K562 (cell line): ENCODE data around the gene FOS. TPM values are rescaled to one million over a fixed set of nuclear protein-coding genes. Genes with fewer than 3 reads are reported as not detected.

ENCODE experiments used
- ATAC-seq: fragments of 200-7000 bp; cut with Tn5 transposase; 3 replicates; pipeline ENCODE4 v1.9.1; 2020; ENCODE audit warnings: moderate library complexity
- BruUV-seq: library from RNA; stranded (reverse); fragments of 400-500 nt; replicated peaks from 2 replicates; lab custom pipeline; 2021; lab: Mats Ljungman, UMichigan
- CTCF ChIA-PET: fragments of 300-600 bp; formaldehyde crosslinking; extraction: SDS; loops from one replicate; lab custom pipeline; 2021; ENCODE audit warnings: low intra/inter-chr PET ratio; lab: Yijun Ruan, JAX
- POLR2A ChIA-PET: fragments of 300-600, 350-650 bp; sonication (Branson Sonifier 250); formaldehyde crosslinking; extraction: SDS; loops from one replicate; lab custom pipeline; 2021; ENCODE audit warnings: antibody characterized with exemption, inconsistent platforms; lab: Yijun Ruan, JAX
- DNase-seq, 4 experiments: peaks; one replicate each; pipeline versions ENCODE4 v3.0.0 to v3.0.0-alpha.2; 2011 to 2018; ENCODE audit warnings: low spot score in 3 of 4, mixed read lengths in 3 of 4; ENCODE audit errors: extremely low read depth in 1 of 4
- FAIRE-seq: peaks from 2 replicates; lab custom pipeline; 2011; peaks lifted over from hg19 to GRCh38; lab: Jason Lieb, UNC
- H2AFZ ChIP-seq: 2 replicates; pipeline ENCODE4 v1.6.0; 2011; ENCODE audit warnings: low read depth, low read length, control low read depth, inconsistent platforms
- H3K27ac ChIP-seq: fragments of 200-600 bp; 3 replicates; pipeline ENCODE4 v1.8.0; 2011; ENCODE audit warnings: low read depth, mild to moderate bottlenecking, control low read depth, inconsistent platforms, low read length, moderate library complexity, mixed read lengths; ENCODE audit errors: extremely low read depth
- H3K27me3 ChIP-seq, 2 experiments: fragments of 300-600 bp in 1 of 2; 2 replicates in 1 of 2; 3 replicates in 1 of 2; pipeline versions ENCODE4 v1.6.0 to v1.8.0; 2011; ENCODE audit warnings: inconsistent platforms in 2 of 2, low read length in 2 of 2, mild to moderate bottlenecking in 1 of 2, mixed read lengths in 1 of 2, moderate library complexity in 1 of 2; ENCODE audit not compliant: control insufficient read depth in 2 of 2, insufficient read depth in 2 of 2
- H3K36me3 ChIP-seq: fragments of 300-600 bp; 3 replicates; pipeline ENCODE4 v1.8.0; 2011; ENCODE audit warnings: mild to moderate bottlenecking, low read length, inconsistent platforms; ENCODE audit not compliant: control insufficient read depth, insufficient read depth
- H3K4me1 ChIP-seq, 2 experiments: fragments of 200-600 bp in 1 of 2; replicated peaks in 1 of 2; 2 replicates in 1 of 2; 3 replicates in 1 of 2; pipeline versions ENCODE4 v1.5.1 to v1.8.0; 2011; ENCODE audit warnings: inconsistent platforms in 2 of 2, low read length in 2 of 2, mild to moderate bottlenecking in 1 of 2, mixed read lengths in 1 of 2, moderate library complexity in 1 of 2; ENCODE audit not compliant: control insufficient read depth in 2 of 2, insufficient read depth in 2 of 2
- H3K4me2 ChIP-seq: 2 replicates; pipeline ENCODE4 v1.6.1; 2011; ENCODE audit warnings: low read length, control low read depth, inconsistent platforms, mixed read lengths; ENCODE audit not compliant: insufficient read depth
- H3K4me3 ChIP-seq: fragments of 200-600 bp; sonication (generic), shearing (Covaris generic); 2 replicates; pipeline ENCODE4 v1.5.1; 2016; ENCODE audit warnings: control low read depth, inconsistent platforms
- H3K79me2 ChIP-seq: fragments of 200-600 bp; 3 replicates; pipeline ENCODE4 v1.8.0; 2011; ENCODE audit warnings: low read length, inconsistent platforms; ENCODE audit not compliant: control insufficient read depth, insufficient read depth
- H3K9ac ChIP-seq, 2 experiments: 2 replicates each; pipeline versions ENCODE4 v1.6.0 to v1.6.1; 2011; ENCODE audit warnings: low read depth in 2 of 2, low read length in 2 of 2, control low read depth in 1 of 2, inconsistent platforms in 1 of 2, mild to moderate bottlenecking in 1 of 2, mixed read lengths in 1 of 2; ENCODE audit not compliant: insufficient read depth in 1 of 2
- H3K9me1 ChIP-seq: one replicate; pipeline ENCODE4 v1.6.0; 2011; ENCODE audit warnings: inconsistent platforms, mild to moderate bottlenecking, low read length, moderate library complexity; ENCODE audit not compliant: control insufficient read depth, insufficient read depth
- H3K9me3 ChIP-seq: replicated peaks from 2 replicates; pipeline ENCODE4 v1.5.1; 2011; ENCODE audit warnings: low read depth, low read length, inconsistent platforms; ENCODE audit not compliant: control insufficient read depth, insufficient read depth
- H4K20me1 ChIP-seq: replicated peaks from 2 replicates; pipeline ENCODE4 v1.6.1; 2011; ENCODE audit warnings: low read length, inconsistent platforms, mixed read lengths; ENCODE audit not compliant: control insufficient read depth, insufficient read depth
- ADNP ChIP-seq: fragments of 200-800 bp; sonication (Bioruptor generic); IDR thresholded peaks from 2 replicates; pipeline ENCODE4 v1.6.1; 2016; ENCODE audit warnings: missing genetic modification characterization, missing compliant biosample characterization
- BCOR ChIP-seq: fragments of 450-650 bp; IDR thresholded peaks from 2 replicates; pipeline ENCODE4 v1.6.1; 2016
- CLOCK ChIP-seq: fragments of 250-450 bp; sonication (Bioruptor Pico); IDR thresholded peaks from 2 replicates; pipeline ENCODE4 v1.4.0; 2020; ENCODE audit warnings: mild to moderate bottlenecking, moderate library complexity, borderline replicate concordance
- DACH1 ChIP-seq: fragments of 450-650 bp; IDR thresholded peaks from 2 replicates; pipeline ENCODE4 v1.6.1; 2018; ENCODE audit not compliant: partially characterized antibody
- RBM22 ChIP-seq: fragments of 200-400 bp; formaldehyde crosslinking; IDR thresholded peaks from 2 replicates; pipeline ENCODE4 v1.6.1; 2018; ENCODE audit warnings: low read length, low read depth; ENCODE audit not compliant: poor library complexity, severe bottlenecking
- RBM25 ChIP-seq: fragments of 200-400 bp; formaldehyde crosslinking; IDR thresholded peaks from 2 replicates; pipeline ENCODE4 v1.6.1; 2018; ENCODE audit warnings: low read length, low read depth, moderate library complexity; ENCODE audit not compliant: severe bottlenecking
- RCOR1 ChIP-seq, 2 experiments: IDR thresholded peaks; 2 replicates each; pipeline ENCODE4 v1.6.1; 2012; ENCODE audit warnings: low read depth in 2 of 2, low read length in 2 of 2, borderline replicate concordance in 1 of 2, improper control_type of control experiment in 1 of 2
- SIN3B ChIP-seq: fragments of 450-650 bp; IDR thresholded peaks from 2 replicates; pipeline ENCODE4 v1.6.1; 2017; ENCODE audit warnings: low read depth, mild to moderate bottlenecking, moderate library complexity
- SIRT6 ChIP-seq: IDR thresholded peaks from one replicate; pipeline ENCODE4 v1.6.1; 2012; ENCODE audit warnings: low read depth, mild to moderate bottlenecking, control low read depth, inconsistent platforms, low read length, moderate library complexity
- STAG1 ChIP-seq: sonication (generic); formaldehyde crosslinking; IDR thresholded peaks from 2 replicates; pipeline ENCODE4 v1.5.0; 2020; ENCODE audit warnings: missing genetic modification reagents, borderline replicate concordance
- TAF15 ChIP-seq: fragments of 200-400 bp; formaldehyde crosslinking; IDR thresholded peaks from 2 replicates; pipeline ENCODE4 v1.6.1; 2017; ENCODE audit warnings: mild to moderate bottlenecking, low read depth, low read length, moderate library complexity
- TBL1XR1 ChIP-seq, 2 experiments: IDR thresholded peaks; 2 replicates each; pipeline ENCODE4 v1.6.1; 2012; ENCODE audit warnings: improper control_type of control experiment in 2 of 2, low read length in 2 of 2, mild to moderate bottlenecking in 1 of 2
- ZNF274 ChIP-seq: IDR thresholded peaks from 2 replicates; pipeline ENCODE4 v1.6.1; 2011; ENCODE audit warnings: low read depth, mild to moderate bottlenecking, low read length, moderate library complexity, borderline replicate concordance
- ZNF511 ChIP-seq: sonication (generic); formaldehyde crosslinking; IDR thresholded peaks from 2 replicates; pipeline ENCODE4 v1.8.0; 2022; ENCODE audit warnings: mild to moderate bottlenecking, missing genetic modification reagents
- ZNF609 ChIP-seq: sonication (generic); formaldehyde crosslinking; IDR thresholded peaks from 2 replicates; pipeline ENCODE4 v1.8.1; 2023; ENCODE audit warnings: missing genetic modification reagents, mild to moderate bottlenecking, borderline replicate concordance
- WGBS: fragments of 100-300 bp; shearing (Covaris generic); methylation state at CpG from one replicate; pipeline ENCODE4 v1.1.6; 2016; ENCODE audit warnings: low coverage, mixed read lengths; ENCODE audit not compliant: insufficient coverage; ENCODE audit errors: missing lambda C conversion rate; 5-methylcytosine and 5-hydroxymethylcytosine counted together
- in situ Hi-C: fragments of 300-500 bp; cut with MboI; formaldehyde crosslinking; loops from 4 replicates; pipeline ENCODE4 v1.15.0; 2018; ENCODE audit warnings: inconsistent platforms, mixed read lengths
- intact Hi-C: fragments of 100-400 bp; cut with micrococcal nuclease; formaldehyde crosslinking; loops from 2 replicates; pipeline ENCODE4 v1.14.2; 2022
- polyA plus RNA-seq, 8 experiments: library from polyadenylated mRNA; depleted of rRNA in 4 of 8; stranded (reverse) in 5 of 8; unstranded in 3 of 8; fragments of >200 nt; fragmentation: Nextera tagmentation in 2 of 8; fragmentation: Illumina TruSeq in 1 of 8; extraction: Ambion mirVana in 2 of 8; extraction: Trizol in 1 of 8; gene quantifications; 2 replicates each; pipeline versions ENCODE4 v1.2.1 to v1.2.3, GENCODE V29; 2011 to 2014; ENCODE audit warnings: inconsistent platforms in 1 of 8, missing spikeins in 1 of 8
- total RNA-seq, 7 experiments: library from RNA; depleted of rRNA in 6 of 7; stranded (reverse); fragments of >200 nt in 6 of 7; fragmentation: Illumina TruSeq in 2 of 7; extraction: Trizol in 2 of 7; gene quantifications; 2 replicates each; pipeline versions ENCODE4 v1.2.1 to v1.2.3, GENCODE V29; 2011 to 2021; ENCODE audit warnings: low replicate concordance in 1 of 7

The FOS gene
- total and polyA plus RNA-seq, 9 of the 15 experiments (the other 6 are each of a cell fraction or from before 2014, with no cell fraction given): 0.54 to 13.8 (median 8.9) TPM

GRCh38 chr14:75247939-75248338 lies 30.7 kb upstream of the FOS start:
- H3K27ac ChIP-seq: no peak overlapping the region
- H3K9me3 ChIP-seq: no peaks in the 10 kb centered on the region
- no peak for FAIRE-seq
- H4K20me1 ChIP-seq: no peaks in the 10 kb centered on the region
- peak overlapping the region; percentile 83 for H2AFZ ChIP-seq
- no peaks in the 10 kb centered on the region for H3K9me1 ChIP-seq
- ChIA-PET CTCF (no interaction called here), POLR2A (interaction anchor here (2.7 kb wide), 1 partner anchor 11 kb away, joined by 12 read pairs; no protein-coding TSS in a partner anchor)
- intact Hi-C loops (no loop called here), in situ Hi-C loops (no loop called here)
- H3K79me2 ChIP-seq: no peaks in the 10 kb centered on the region
- no TSS peak for BruUV-seq
- peaks cover 0 to 17% of the 10 kb centered on the region in 2 experiments; a peak in 3 of 5 replicates for H3K4me1 ChIP-seq
- H3K36me3 ChIP-seq: no peaks in the 10 kb centered on the region
- no peak overlapping the region for H3K9ac ChIP-seq
- DNase-seq: no peak
- H3K27me3 ChIP-seq: no peaks in the 10 kb centered on the region
- no peak overlapping the region for H3K4me2 ChIP-seq
- ATAC-seq: no peak
- WGBS: 56% methylated on average over 6 of the region's 6 CpGs
- H3K4me3 ChIP-seq: no peak overlapping the region
- no peak for TF ChIP-seq TBL1XR1 (IDR thresholded peaks at IDR 0.05; ENCODE audit: low read length in 2 of 2)
- no peak for TF ChIP-seq STAG1 (CRISPR knock-in tag)
- TF ChIP-seq ZNF274: no peak
- TF ChIP-seq RBM25: peak; percentile 84
- TF ChIP-seq DACH1: no peak
- TF ChIP-seq RCOR1 (IDR thresholded peaks at IDR 0.05; ENCODE audit: borderline replicate concordance in 1 of 2, low read depth in 2 of 2, low read length in 2 of 2): 0 out of 4 replicates have a peak, but pooled peaks of 1 of the 2 experiments have one; percentile 44
- TF ChIP-seq ADNP (tag): peak; percentile 76; the same call in 1 of the 2 replicates
- no peak for TF ChIP-seq SIRT6
- no peak for TF ChIP-seq CLOCK (CRISPR knock-in tag)
- TF ChIP-seq RBM22: no peak
- no peak for TF ChIP-seq ZNF511 (CRISPR knock-in tag)
- TF ChIP-seq BCOR: peak; percentile 71
- TF ChIP-seq ZNF609 (CRISPR knock-in tag): no peak
- no peak for TF ChIP-seq TAF15
- TF ChIP-seq SIN3B: no peak
